Measurements from ENCODE around the gene UBE2D2.
"Not testable (repeated sequence)": the region's sequence is repeated elsewhere in the genome, so short reads cannot be mapped to it uniquely, and the experiment has no call there.

DNA sequence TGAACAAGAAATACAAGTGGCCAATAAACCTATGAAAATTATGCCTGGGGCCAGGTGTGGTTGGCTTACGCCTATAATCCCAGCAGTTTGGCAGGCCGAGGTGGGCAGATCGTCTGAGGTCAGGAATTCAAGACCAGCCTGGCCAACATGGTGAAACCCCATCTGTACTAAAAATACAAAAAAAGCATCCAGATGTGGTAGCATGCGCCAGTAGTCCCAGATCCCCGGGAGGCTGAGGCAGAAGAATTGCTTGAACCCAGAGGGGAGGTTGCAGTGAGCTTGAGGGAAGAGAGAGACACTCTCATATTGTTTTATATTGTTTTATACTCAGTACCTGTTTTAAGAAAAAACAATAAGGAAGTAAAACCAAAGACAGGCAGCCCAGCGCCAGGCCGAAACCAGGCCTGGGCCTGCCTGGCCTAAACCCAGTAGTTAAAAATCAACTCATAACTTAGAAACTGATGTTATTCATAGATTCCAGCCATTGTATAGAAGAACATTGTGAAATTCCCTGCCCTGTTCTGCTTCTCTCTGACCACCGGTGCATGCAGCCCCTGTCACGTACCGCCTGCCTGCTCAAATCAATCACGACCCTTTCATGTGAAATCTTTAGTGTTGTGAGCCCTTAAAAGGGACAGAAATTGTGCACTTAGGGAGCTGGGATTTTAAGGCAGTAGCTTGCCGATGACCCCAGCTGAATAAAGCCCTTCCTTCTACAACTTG is 35.4 kb upstream of the UBE2D2 start:
- not testable (repeated sequence) for TF ChIP-seq POLR2A, POLR2AphosphoS5, EP300 (IDR thresholded peaks at IDR 0.05)
- TF ChIP-seq, protein P1, sequence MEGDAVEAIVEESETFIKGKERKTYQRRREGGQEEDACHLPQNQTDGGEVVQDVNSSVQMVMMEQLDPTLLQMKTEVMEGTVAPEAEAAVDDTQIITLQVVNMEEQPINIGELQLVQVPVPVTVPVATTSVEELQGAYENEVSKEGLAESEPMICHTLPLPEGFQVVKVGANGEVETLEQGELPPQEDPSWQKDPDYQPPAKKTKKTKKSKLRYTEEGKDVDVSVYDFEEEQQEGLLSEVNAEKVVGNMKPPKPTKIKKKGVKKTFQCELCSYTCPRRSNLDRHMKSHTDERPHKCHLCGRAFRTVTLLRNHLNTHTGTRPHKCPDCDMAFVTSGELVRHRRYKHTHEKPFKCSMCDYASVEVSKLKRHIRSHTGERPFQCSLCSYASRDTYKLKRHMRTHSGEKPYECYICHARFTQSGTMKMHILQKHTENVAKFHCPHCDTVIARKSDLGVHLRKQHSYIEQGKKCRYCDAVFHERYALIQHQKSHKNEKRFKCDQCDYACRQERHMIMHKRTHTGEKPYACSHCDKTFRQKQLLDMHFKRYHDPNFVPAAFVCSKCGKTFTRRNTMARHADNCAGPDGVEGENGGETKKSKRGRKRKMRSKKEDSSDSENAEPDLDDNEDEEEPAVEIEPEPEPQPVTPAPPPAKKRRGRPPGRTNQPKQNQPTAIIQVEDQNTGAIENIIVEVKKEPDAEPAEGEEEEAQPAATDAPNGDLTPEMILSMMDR (IDR thresholded peaks at IDR 0.05) = not testable (repeated sequence)

Measured in upper lobe of left lung (tissue), 4 donors.